Sigmoid colon (tissue), 7 donors: ENCODE results near the gene SDHA. TPM values are rescaled to one million over a fixed set of nuclear protein-coding genes. Genes with fewer than 3 reads are reported as not detected.

ENCODE experiments used
- DNase-seq: peaks from one replicate; pipeline ENCODE4 v3.0.0-alpha.2; 2019
- H3K27ac ChIP-seq, 4 donors: fragments of 200-600 bp; sonication (generic); one replicate each; pipeline ENCODE4 v1.5.1; 2016 to 2019; ENCODE audit warnings: mild to moderate bottlenecking in 1 of 4
- H3K27me3 ChIP-seq, 3 donors: fragments of 200-600 bp; sonication (generic); one replicate each; pipeline ENCODE4 v1.5.1; 2019; ENCODE audit warnings: mild to moderate bottlenecking in 1 of 3
- H3K36me3 ChIP-seq, 4 donors: fragments of 200-600 bp; sonication (generic); one replicate each; pipeline ENCODE4 v1.5.1; 2016 to 2019
- H3K4me1 ChIP-seq, 4 donors: fragments of 200-600 bp; sonication (generic); one replicate each; pipeline ENCODE4 v1.5.1; 2017 to 2019
- H3K4me3 ChIP-seq, 4 donors: fragments of 200-600 bp; sonication (generic); one replicate each; pipeline ENCODE4 v1.5.1; 2017 to 2019; ENCODE audit warnings: mild to moderate bottlenecking in 2 of 4, moderate library complexity in 1 of 4
- H3K9me3 ChIP-seq, 4 donors: fragments of 200-600 bp in 3 of 4; sonication (generic) in 3 of 4; one replicate each; pipeline versions ENCODE4 v1.5.1 to v1.6.1; 2013 to 2019
- CTCF ChIP-seq, 4 experiments: fragments of 450-650 bp in 3 of 4; fragments of 200-600 bp in 1 of 4; IDR thresholded peaks; one replicate each; pipeline ENCODE4 v1.5.1; 2016 to 2019; ENCODE audit warnings: antibody characterized with exemption in 4 of 4, mild to moderate bottlenecking in 3 of 4, moderate library complexity in 2 of 4
- EP300 ChIP-seq, 4 donors: sonication (generic); formaldehyde crosslinking; IDR thresholded peaks; one replicate each; pipeline ENCODE4 v1.6.1; 2017; ENCODE audit warnings: antibody characterized with exemption in 4 of 4
- POLR2A ChIP-seq, 2 donors: fragments of 450-650 bp; IDR thresholded peaks; one replicate each; pipeline ENCODE4 v1.6.1; 2016; ENCODE audit warnings: antibody characterized with exemption in 2 of 2, mild to moderate bottlenecking in 2 of 2, moderate library complexity in 2 of 2
- POLR2AphosphoS5 ChIP-seq, 4 donors: sonication (generic); formaldehyde crosslinking; IDR thresholded peaks; one replicate each; pipeline ENCODE4 v1.6.1; 2017; ENCODE audit warnings: antibody characterized with exemption in 4 of 4
- WGBS, 2 donors: extraction: QIAGEN DNeasy Blood & Tissue Kit; methylation state at CpG; one replicate each; pipeline ENCODE4 v1.1.7; 2013; 5-methylcytosine and 5-hydroxymethylcytosine counted together
- intact Hi-C: fragments of 100-400 bp; cut with DNase I; formaldehyde crosslinking; loops from one replicate; pipeline ENCODE4 v1.15.1; 2023
- polyA plus RNA-seq, 3 donors: library from polyadenylated mRNA; stranded (reverse); fragments of 200-250 nt; gene quantifications; one replicate each; pipeline ENCODE4 v1.2.3, GENCODE V29; 2013
- total RNA-seq, 4 donors: library from RNA; depleted of rRNA; stranded (reverse); fragments of >200 nt; gene quantifications; one replicate each; pipeline ENCODE4 v1.1.0, GENCODE V29; 2016
- donor health status: healthy with polysubstance abuse.
- donor health status: Bipolar disorder and iron deficiency.
- donor health status: healthy.

SDHA gene
- total and polyA plus RNA-seq, 7 donors, result 72.7 to 290 (median 87.0) TPM

- Histone ChIP-seq H3K27me3 (no peaks in the 10 kb centered on the region), H3K4me1 (no peaks in the 10 kb centered on the region), H3K27ac (no peak overlapping the region), H3K9me3 (no peaks in the 10 kb centered on the region), H3K4me3 (no peak overlapping the region), H3K36me3 (peaks cover 0 to 39% (median 5%) of the 10 kb centered on the region in 4 donors)
- no peak for DNase-seq
- TF ChIP-seq CTCF (IDR thresholded peaks at IDR 0.05) (no peak), POLR2A (IDR thresholded peaks at IDR 0.05) (no peak), EP300 (IDR thresholded peaks at IDR 0.05) (no peak), POLR2AphosphoS5 (IDR thresholded peaks at IDR 0.05) (no peak)
- intact Hi-C loops, result no loop called here
- 91 to 96% methylated on average over 9 of the region's 9 CpGs for WGBS, 2 donors
Measured at GRCh38 chr5:305050-305449, 86.9 kb downstream of the SDHA start.

GRCh38 chr5:305459-305858, 87.3 kb downstream of the SDHA start:
- DNase-seq, result no peak
- Histone ChIP-seq H3K36me3 (peaks cover 0 to 43% (median 5%) of the 10 kb centered on the region in 4 donors), H3K4me1 (no peaks in the 10 kb centered on the region), H3K4me3 (no peak overlapping the region), H3K27ac (no peak overlapping the region), H3K27me3 (no peaks in the 10 kb centered on the region), H3K9me3 (no peaks in the 10 kb centered on the region)
- 93 to 95% methylated on average over 14 of the region's 14 CpGs for WGBS, 2 donors
- no peak for TF ChIP-seq CTCF (IDR thresholded peaks at IDR 0.05)
- TF ChIP-seq POLR2A (IDR thresholded peaks at IDR 0.05), result no peak
- TF ChIP-seq POLR2AphosphoS5 (IDR thresholded peaks at IDR 0.05), result no peak
- intact Hi-C loops, result no loop called here

GRCh38 chr5:306011-306805, 88.1 kb downstream of the SDHA start:
- no peaks in the 10 kb centered on the region for H3K9me3 ChIP-seq
- intact Hi-C loops, result no loop called here
- no peak for DNase-seq
- WGBS, 2 donors, result 96 to 97% methylated on average over 28 of the region's 28 CpGs
- H3K27ac ChIP-seq, result no peak overlapping the region
- no peaks in the 10 kb centered on the region for H3K27me3 ChIP-seq
- TF ChIP-seq POLR2A (IDR thresholded peaks at IDR 0.05), result no peak
- TF ChIP-seq EP300 (IDR thresholded peaks at IDR 0.05), result no peak
- no peak for TF ChIP-seq POLR2AphosphoS5 (IDR thresholded peaks at IDR 0.05)
- no peak for TF ChIP-seq CTCF (IDR thresholded peaks at IDR 0.05)
- peaks cover 0 to 49% (median 5%) of the 10 kb centered on the region in 4 donors for H3K36me3 ChIP-seq
- no peaks in the 10 kb centered on the region for H3K4me1 ChIP-seq
- no peak overlapping the region for H3K4me3 ChIP-seq

Other genes with a start within 250 kb of the SDHA start
- 1 to 10 TPM in 1 of 4 donors, under 1 TPM in 3; 0.14 to 1.9 (median 0.43) TPM for gene PLEKHG4B, start 126.2 kb upstream of the SDHA start, total RNA-seq
- gene PLEKHG4B, start 126.2 kb upstream of the SDHA start, polyA plus RNA-seq, result under 1 TPM in 1 of 3 donors, not detected in 2; 0.04 TPM
- gene LRRC14B, start 26.8 kb upstream of the SDHA start, total RNA-seq, result under 1 TPM in 1 of 4 donors, not detected in 3; 0.66 TPM
- not detected for gene LRRC14B, start 26.8 kb upstream of the SDHA start, polyA plus RNA-seq
- gene CCDC127, start 167 bp upstream of the SDHA start, total RNA-seq, result 1 to 10 TPM; 5.7 to 8.3 (median 7.1) TPM
- 1 to 10 TPM; 1.2 to 3.3 (median 1.2) TPM for gene CCDC127, start 167 bp upstream of the SDHA start, polyA plus RNA-seq
- 10 to 100 TPM; 47.6 to 69.1 (median 53.5) TPM for gene PDCD6, start 53.3 kb downstream of the SDHA start, total RNA-seq
- 100 to 1,000 TPM; 174 to 231 (median 182) TPM for gene PDCD6, start 53.3 kb downstream of the SDHA start, polyA plus RNA-seq
- 1 to 10 TPM in 1 of 4 donors, under 1 TPM in 2, not detected in 1; under 0.01 to 1.4 (median 0.68) TPM for gene AHRR, start 103.4 kb downstream of the SDHA start, total RNA-seq
- 1 to 10 TPM in 2 of 3 donors, under 1 TPM in 1; 0.85 to 1.8 (median 1.2) TPM for gene AHRR, start 103.4 kb downstream of the SDHA start, polyA plus RNA-seq
- gene EXOC3, start 224.9 kb downstream of the SDHA start, total RNA-seq, result 10 to 100 TPM; 45.7 to 68.7 (median 48.5) TPM
- 10 to 100 TPM; 18.6 to 60.9 (median 36.1) TPM for gene EXOC3, start 224.9 kb downstream of the SDHA start, polyA plus RNA-seq